Ascending aorta (tissue), 2 donors: ENCODE data around the gene EEF1A1. TPM values are rescaled to one million over a fixed set of nuclear protein-coding genes. Genes with fewer than 3 reads are reported as not detected.
"Not testable (repeated sequence)": the region's sequence is repeated elsewhere in the genome, so short reads cannot be mapped to it uniquely, and the experiment has no call there.

Experiments
- DNase-seq, 2 donors: peaks; one replicate each; pipeline ENCODE4 v3.0.0-alpha.2; 2019; ENCODE audit warnings: low spot score in 2 of 2
- H3K27ac ChIP-seq, 2 donors: fragments of 200-600 bp; sonication (generic); one replicate each; pipeline ENCODE4 v1.5.1; 2016 to 2017; ENCODE audit warnings: mild to moderate bottlenecking in 1 of 2
- H3K27me3 ChIP-seq: fragments of 200-600 bp; sonication (generic); one replicate; pipeline ENCODE4 v1.5.1; 2017
- H3K36me3 ChIP-seq, 2 donors: fragments of 200-600 bp; sonication (generic); one replicate each; pipeline ENCODE4 v1.5.1; 2016
- H3K4me1 ChIP-seq, 2 donors: fragments of 200-600 bp; sonication (generic); one replicate each; pipeline ENCODE4 v1.5.1; 2016 to 2017; ENCODE audit warnings: mild to moderate bottlenecking in 1 of 2
- H3K4me3 ChIP-seq, 2 donors: fragments of 200-600 bp; sonication (generic); one replicate each; pipeline ENCODE4 v1.5.1; 2016 to 2017; ENCODE audit warnings: mild to moderate bottlenecking in 1 of 2
- H3K9me3 ChIP-seq, 2 donors: fragments of 200-600 bp; sonication (generic); one replicate each; pipeline ENCODE4 v1.5.1; 2016
- CTCF ChIP-seq, 3 experiments: fragments of 200-600 bp in 2 of 3; fragments of 450-650 bp in 1 of 3; sonication (generic) in 2 of 3; IDR thresholded peaks; one replicate each; pipeline ENCODE4 v1.5.1; 2016 to 2019; ENCODE audit warnings: antibody characterized with exemption in 3 of 3, mild to moderate bottlenecking in 1 of 3, moderate library complexity in 1 of 3
- intact Hi-C: fragments of 100-400 bp; cut with DNase I; formaldehyde crosslinking; loops from one replicate; pipeline ENCODE4 v1.15.1; 2023
- total RNA-seq: library from RNA; depleted of rRNA; stranded (reverse); fragments of >200 nt; gene quantifications from one replicate; pipeline ENCODE4 v1.1.0, GENCODE V29; 2016

The EEF1A1 gene
- total RNA-seq, 1 donor from 2014 or later, result 4,361 TPM

GRCh38 chr6:73525546-73526330, 4.9 kb upstream of the EEF1A1 start:
- Histone ChIP-seq H3K4me1 (peaks cover 0 to 8% of the 10 kb centered on the region in 2 donors), H3K4me3 (no peak overlapping the region), H3K36me3 (no peaks in the 10 kb centered on the region), H3K9me3 (no peaks in the 10 kb centered on the region), H3K27me3 (no peaks in the 10 kb centered on the region), H3K27ac (no peak overlapping the region)
- no peak for DNase-seq
- intact Hi-C loops, result loop anchor here (10.0 kb wide), 1 partner anchor 1679 kb away; the partner anchor contains the start of gene COL12A1
- TF ChIP-seq CTCF (IDR thresholded peaks at IDR 0.05), result no peak

- Histone ChIP-seq H3K9me3 (no peaks in the 10 kb centered on the region), H3K36me3 (peaks cover 12 to 15% of the 10 kb centered on the region in 2 donors), H3K27ac (peak overlapping the region; percentile 100), H3K27me3 (no peaks in the 10 kb centered on the region), H3K4me1 (peaks cover 4 to 17% of the 10 kb centered on the region in 2 donors), H3K4me3 (peak overlapping the region; percentile 73 to 78)
- peak in 1 of 3 experiments; percentile 3 for TF ChIP-seq CTCF (IDR thresholded peaks at IDR 0.05)
- DNase-seq, result peak in 1 of 2 donors; percentile 73
- intact Hi-C loops, result loop anchor here (5.0 to 10.0 kb wide), 2 partner anchors 61 to 1681 kb away; partner anchors contain the start of genes COL12A1 and MTO1
Observed at GRCh38 chr6:73523434-73524123, 2.7 kb upstream of the EEF1A1 start.

GRCh38 chr6:73521351-73521985, 636 bp upstream of the EEF1A1 start:
- H3K4me1 ChIP-seq, result peaks cover 13 to 32% of the 10 kb centered on the region in 2 donors
- H3K4me3 ChIP-seq, result peak overlapping the region; percentile 70 to 78
- H3K27ac ChIP-seq, result peak overlapping the region; percentile 100
- intact Hi-C loops, result loop anchor here (1.0 to 10.0 kb wide), 5 partner anchors 59 to 1683 kb away; partner anchors contain the start of genes COL12A1 and MTO1
- TF ChIP-seq CTCF (IDR thresholded peaks at IDR 0.05), result no peak
- peak in 1 of 2 donors; percentile 90 for DNase-seq
- H3K27me3 ChIP-seq, result no peaks in the 10 kb centered on the region
- H3K36me3 ChIP-seq, result peaks cover 26 to 34% of the 10 kb centered on the region in 2 donors
- H3K9me3 ChIP-seq, result no peaks in the 10 kb centered on the region

- Histone ChIP-seq H3K9me3 (no peaks in the 10 kb centered on the region), H3K4me1 (peaks cover 15 to 43% of the 10 kb centered on the region in 2 donors), H3K36me3 (peaks cover 35 to 44% of the 10 kb centered on the region in 2 donors), H3K27ac (peak overlapping the region; percentile 100), H3K27me3 (no peaks in the 10 kb centered on the region), H3K4me3 (peak overlapping the region; percentile 70 to 78)
- peak; percentile 49 to 89 for DNase-seq
- intact Hi-C loops, result loop anchor here (5.0 to 10.0 kb wide), 2 partner anchors 58 to 1685 kb away; partner anchors contain the start of genes COL12A1 and MTO1
- no peak for TF ChIP-seq CTCF (IDR thresholded peaks at IDR 0.05)
Observed at GRCh38 chr6:73519926-73520687, 725 bp downstream of the EEF1A1 start.

GRCh38 chr6:73518982-73519881, 1.6 kb downstream of the EEF1A1 start:
- H3K9me3 ChIP-seq, H3K27me3 ChIP-seq, intact Hi-C loops, DNase-seq: not testable (repeated sequence)
- H3K27ac ChIP-seq, result peak overlapping the region; percentile 100
- H3K36me3 ChIP-seq, result peaks cover 39 to 52% of the 10 kb centered on the region in 2 donors
- H3K4me1 ChIP-seq, result peaks cover 15 to 44% of the 10 kb centered on the region in 2 donors
- peak overlapping the region; percentile 70 to 78 for H3K4me3 ChIP-seq

GRCh38 chr6:73518100-73518981, 2.5 kb downstream of the EEF1A1 start:
- H3K36me3 ChIP-seq, result peaks cover 39 to 52% of the 10 kb centered on the region in 2 donors
- H3K27me3 ChIP-seq, intact Hi-C loops, H3K9me3 ChIP-seq, DNase-seq: not testable (repeated sequence)
- peak overlapping the region; percentile 40 to 70 for H3K4me3 ChIP-seq
- H3K27ac ChIP-seq, result peak overlapping the region in 1 of 2 donors; percentile 100
- peaks cover 15 to 43% of the 10 kb centered on the region in 2 donors for H3K4me1 ChIP-seq
